ENCODE data around the gene ZBTB20.

DNA sequence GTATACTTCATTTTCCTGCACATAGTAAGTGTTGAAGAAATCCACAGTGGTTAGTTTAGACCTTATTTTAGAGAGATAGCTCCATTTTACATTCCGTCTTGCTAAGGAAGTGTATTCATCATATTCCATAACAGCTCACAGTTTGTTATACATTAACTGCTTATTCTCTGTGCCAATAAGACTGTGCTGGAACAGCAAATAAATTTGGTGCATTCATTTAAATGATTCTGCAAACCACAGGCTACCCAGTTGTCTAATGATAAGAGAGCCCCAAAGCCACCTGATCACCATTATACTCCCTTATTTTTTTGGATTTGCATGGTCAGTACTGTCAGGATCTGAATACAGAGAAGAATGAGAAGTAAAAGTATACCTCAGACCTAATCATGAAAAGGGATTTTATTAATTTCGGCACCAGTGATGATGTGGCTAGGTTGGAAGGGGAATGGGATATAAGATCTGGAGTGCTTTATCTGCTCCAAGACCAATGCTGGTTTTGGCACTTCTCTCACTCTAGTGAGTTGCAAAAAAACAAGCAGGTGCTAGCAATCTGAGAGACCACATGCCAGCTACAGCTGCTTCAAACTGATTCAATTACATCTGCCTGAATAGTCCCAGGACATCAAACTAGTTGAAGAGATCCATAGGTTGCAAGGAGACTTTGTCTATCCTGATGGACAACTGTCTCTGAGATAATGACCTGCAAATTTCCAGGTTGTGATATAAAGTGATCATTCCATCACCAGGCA is 254.8 kb downstream of the ZBTB20 start:
- TF ChIP-seq, protein P1, sequence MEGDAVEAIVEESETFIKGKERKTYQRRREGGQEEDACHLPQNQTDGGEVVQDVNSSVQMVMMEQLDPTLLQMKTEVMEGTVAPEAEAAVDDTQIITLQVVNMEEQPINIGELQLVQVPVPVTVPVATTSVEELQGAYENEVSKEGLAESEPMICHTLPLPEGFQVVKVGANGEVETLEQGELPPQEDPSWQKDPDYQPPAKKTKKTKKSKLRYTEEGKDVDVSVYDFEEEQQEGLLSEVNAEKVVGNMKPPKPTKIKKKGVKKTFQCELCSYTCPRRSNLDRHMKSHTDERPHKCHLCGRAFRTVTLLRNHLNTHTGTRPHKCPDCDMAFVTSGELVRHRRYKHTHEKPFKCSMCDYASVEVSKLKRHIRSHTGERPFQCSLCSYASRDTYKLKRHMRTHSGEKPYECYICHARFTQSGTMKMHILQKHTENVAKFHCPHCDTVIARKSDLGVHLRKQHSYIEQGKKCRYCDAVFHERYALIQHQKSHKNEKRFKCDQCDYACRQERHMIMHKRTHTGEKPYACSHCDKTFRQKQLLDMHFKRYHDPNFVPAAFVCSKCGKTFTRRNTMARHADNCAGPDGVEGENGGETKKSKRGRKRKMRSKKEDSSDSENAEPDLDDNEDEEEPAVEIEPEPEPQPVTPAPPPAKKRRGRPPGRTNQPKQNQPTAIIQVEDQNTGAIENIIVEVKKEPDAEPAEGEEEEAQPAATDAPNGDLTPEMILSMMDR (IDR thresholded peaks at IDR 0.05; ENCODE audit: low read length): no peak
- TF ChIP-seq EZH2 (optimal IDR thresholded peaks at IDR 0.05; ENCODE audit: low read depth, low read length): no peak

All from MM.1S (cell line).